Endothelial cell of umbilical vein (primary cell): ENCODE data around the gene SERPINA1. TPM values are rescaled to one million over a fixed set of nuclear protein-coding genes. Genes with fewer than 3 reads are reported as not detected.

ENCODE experiments used
- BruUV-seq: library from RNA; stranded (reverse); fragments of 400-500 nt; replicated peaks from 2 replicates; lab custom pipeline; 2021; lab: Mats Ljungman, UMichigan
- CTCF ChIA-PET: fragments of 300-600, 350-600 bp; sonication (Branson Sonifier 250); formaldehyde crosslinking; loops from one replicate; lab custom pipeline; 2021; ENCODE audit warnings: antibody characterized with exemption, inconsistent platforms; lab: Charles Lee
- POLR2A ChIA-PET: fragments of 300-600, 350-600 bp; sonication (Branson Sonifier 250); formaldehyde crosslinking; loops from one replicate; lab custom pipeline; 2021; ENCODE audit warnings: antibody characterized with exemption, inconsistent platforms; lab: Charles Lee
- DNase-seq: peaks from one replicate; pipeline ENCODE4 v3.0.0-alpha.2; 2011; ENCODE audit warnings: low read depth, low spot score
- FAIRE-seq: peaks from 2 replicates; lab custom pipeline; 2011; peaks lifted over from hg19 to GRCh38; lab: Jason Lieb, UNC
- H2AFZ ChIP-seq: 2 replicates; pipeline ENCODE4 v1.6.0; 2012; ENCODE audit warnings: low read depth, low read length, control low read depth, inconsistent platforms
- H3K27ac ChIP-seq: 2 replicates; pipeline ENCODE4 v1.5.1; 2011; ENCODE audit warnings: low read depth, mild to moderate bottlenecking, control low read depth, low read length, moderate library complexity; ENCODE audit not compliant: insufficient read depth
- H3K27me3 ChIP-seq, 2 experiments: 2 replicates each; pipeline versions ENCODE4 v1.6.0 to v1.6.1; 2011; ENCODE audit warnings: low read length in 2 of 2, mixed read lengths in 1 of 2; ENCODE audit not compliant: control insufficient read depth in 2 of 2, insufficient read depth in 2 of 2
- H3K36me3 ChIP-seq, 2 experiments: 2 replicates in 1 of 2; 3 replicates in 1 of 2; pipeline ENCODE4 v1.5.1; 2011; ENCODE audit warnings: low read length in 2 of 2, mild to moderate bottlenecking in 1 of 2, moderate library complexity in 1 of 2; ENCODE audit not compliant: control insufficient read depth in 2 of 2, insufficient read depth in 2 of 2; ENCODE audit errors: extremely low read depth in 1 of 2
- H3K4me1 ChIP-seq: 3 replicates; pipeline ENCODE4 v1.5.1; 2011; ENCODE audit warnings: mild to moderate bottlenecking, low read length; ENCODE audit not compliant: control insufficient read depth, insufficient read depth; ENCODE audit errors: extremely low read depth
- H3K4me2 ChIP-seq: 2 replicates; pipeline ENCODE4 v1.6.1; 2011; ENCODE audit warnings: low read length, control low read depth, mixed read lengths; ENCODE audit not compliant: insufficient read depth
- H3K4me3 ChIP-seq, 3 experiments: fragments of 200-600 bp in 1 of 3; sonication (generic), shearing (Covaris generic) in 1 of 3; replicated peaks in 1 of 3; 2 replicates each; pipeline ENCODE4 v1.5.1; 2011 to 2016; ENCODE audit warnings: control low read depth in 3 of 3, low read length in 3 of 3, mild to moderate bottlenecking in 2 of 3, inconsistent platforms in 1 of 3, low read depth in 1 of 3, moderate library complexity in 1 of 3; ENCODE audit not compliant: insufficient read depth in 1 of 3
- H3K79me2 ChIP-seq: 2 replicates; pipeline ENCODE4 v1.6.0; 2012; ENCODE audit warnings: low read length, inconsistent platforms; ENCODE audit not compliant: control insufficient read depth, insufficient read depth
- H3K9ac ChIP-seq: replicated peaks from 2 replicates; pipeline ENCODE3; 2011; ENCODE audit warnings: low read length, control low read depth; ENCODE audit not compliant: insufficient read depth; ENCODE audit errors: extremely low read depth
- H3K9me1 ChIP-seq: replicated peaks from 3 replicates; pipeline ENCODE4 v1.6.0; 2011; ENCODE audit warnings: mild to moderate bottlenecking, low read length; ENCODE audit not compliant: control insufficient read depth, insufficient read depth; ENCODE audit errors: extremely low read depth
- H3K9me3 ChIP-seq: replicated peaks from 2 replicates; pipeline ENCODE4 v1.5.1; 2012; ENCODE audit warnings: low read length, inconsistent platforms; ENCODE audit not compliant: control insufficient read depth, insufficient read depth
- H4K20me1 ChIP-seq: replicated peaks from 2 replicates; pipeline ENCODE3; 2011; ENCODE audit warnings: mild to moderate bottlenecking, low read length; ENCODE audit not compliant: control insufficient read depth, insufficient read depth; ENCODE audit errors: extremely low read depth
- EZH2 ChIP-seq: IDR thresholded peaks from 2 replicates; pipeline ENCODE4 v1.6.1; 2012; ENCODE audit warnings: borderline replicate concordance, low read depth, mild to moderate bottlenecking, moderate library complexity, low read length, inconsistent platforms; ENCODE audit not compliant: severe bottlenecking
- FOS ChIP-seq: IDR thresholded peaks from 2 replicates; pipeline ENCODE4 v1.6.1; 2011; ENCODE audit warnings: mild to moderate bottlenecking, low read length, moderate library complexity, borderline replicate concordance; ENCODE audit not compliant: insufficient read depth
- GATA2 ChIP-seq: IDR thresholded peaks from 2 replicates; pipeline ENCODE4 v1.7.0; 2011; ENCODE audit warnings: low read depth, mild to moderate bottlenecking, moderate library complexity, mixed read lengths, low read length; ENCODE audit not compliant: insufficient read length, insufficient read depth
- JUN ChIP-seq: IDR thresholded peaks from 2 replicates; pipeline ENCODE4 v1.6.1; 2011; ENCODE audit warnings: borderline replicate concordance, low read depth; ENCODE audit not compliant: insufficient read length, insufficient read depth
- MYC ChIP-seq: IDR thresholded peaks from one replicate; pipeline ENCODE4 v1.6.1; 2011; ENCODE audit warnings: mild to moderate bottlenecking, low read depth, low read length
- POLR2A ChIP-seq: IDR thresholded peaks from 2 replicates; pipeline ENCODE4 v1.6.1; 2012; ENCODE audit warnings: low read depth, mild to moderate bottlenecking, control low read depth, low read length
- POLR2AphosphoS5 ChIP-seq: IDR thresholded peaks from 2 replicates; pipeline ENCODE4 v1.6.1; 2012; ENCODE audit warnings: low read depth, mild to moderate bottlenecking, control low read depth, low read length, moderate library complexity; ENCODE audit not compliant: insufficient read depth
- dilution Hi-C: fragments of 300-500 bp; cut with MboI; formaldehyde crosslinking; loops from one replicate; pipeline ENCODE4 v1.15.0; 2019; ENCODE audit warnings: low sequenced_read_pairs; ENCODE audit not compliant: extremely low pct_ligation_motif_present
- intact Hi-C: fragments of 100-400 bp; cut with micrococcal nuclease; formaldehyde crosslinking; loops from one replicate; pipeline ENCODE4 v1.10.0; 2022
- polyA plus RNA-seq, 4 experiments: library from polyadenylated mRNA; depleted of rRNA in 3 of 4; stranded (reverse) in 3 of 4; unstranded in 1 of 4; fragments of >200 nt; gene quantifications; 2 replicates each; pipeline versions ENCODE4 v1.2.1 to v1.2.3, GENCODE V29; 2011 to 2012; ENCODE audit warnings: missing spikeins in 1 of 4
- total RNA-seq: library from RNA; stranded (reverse); gene quantifications from 2 replicates; pipeline ENCODE4 v1.2.3, GENCODE V29; 2021
- TF ChIP-seq, protein P1 (sequence below), 2 donors: IDR thresholded peaks; 1 replicate in 1 of 2; 2 replicates in 1 of 2; pipeline ENCODE4 v1.5.1; 2011; ENCODE audit warnings: low read length in 2 of 2, mild to moderate bottlenecking in 2 of 2, moderate library complexity in 2 of 2, control low read depth in 1 of 2, inconsistent platforms in 1 of 2, low read depth in 1 of 2; ENCODE audit not compliant: insufficient read depth in 1 of 2; ENCODE audit errors: extremely low read depth in 1 of 2
- TF ChIP-seq, protein P2 (sequence below): IDR thresholded peaks from 2 replicates; pipeline ENCODE4 v1.6.1; 2011; ENCODE audit not compliant: insufficient read depth, insufficient read length

SERPINA1 gene
- total and polyA plus RNA-seq, 2 donors (not counting 3 experiments of a cell fraction or from before 2014, with no cell fraction given), result not detected

DNA sequence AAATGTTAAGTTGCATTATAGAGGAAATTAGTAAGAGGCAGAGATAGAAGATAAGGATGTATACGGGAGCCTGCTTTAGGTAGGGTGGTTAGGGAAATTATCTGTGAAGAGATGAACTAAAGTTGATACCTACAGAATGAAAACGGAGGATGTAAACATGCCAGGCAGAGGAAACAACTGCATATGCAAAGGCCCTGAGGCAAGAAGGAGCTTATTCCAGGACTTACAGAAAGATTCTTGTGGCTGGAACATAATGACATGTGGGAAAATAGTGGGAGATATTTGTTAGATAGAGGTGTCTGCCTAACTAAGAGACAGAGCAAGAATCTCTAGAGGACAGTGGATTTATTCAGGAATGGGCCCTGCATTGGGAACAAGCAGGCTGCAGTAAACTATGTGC is 16.2 kb upstream of the SERPINA1 start:
- ChIA-PET POLR2A (no interaction called here), CTCF (no interaction called here)
- Histone ChIP-seq H3K27ac (no peak overlapping the region), H3K4me1 (no peaks in the 10 kb centered on the region), H3K79me2 (no peaks in the 10 kb centered on the region), H3K9ac (no peak overlapping the region), H3K27me3 (no peaks in the 10 kb centered on the region), H4K20me1 (no peaks in the 10 kb centered on the region), H3K4me3 (no peak overlapping the region), H3K9me1 (no peaks in the 10 kb centered on the region), H3K36me3 (no peaks in the 10 kb centered on the region), H2AFZ (no peak overlapping the region), H3K4me2 (no peak overlapping the region), H3K9me3 (no peaks in the 10 kb centered on the region)
- BruUV-seq, result no TSS peak
- intact Hi-C loops (no loop called here), dilution Hi-C loops (no loop called here)
- TF ChIP-seq, protein P1, sequence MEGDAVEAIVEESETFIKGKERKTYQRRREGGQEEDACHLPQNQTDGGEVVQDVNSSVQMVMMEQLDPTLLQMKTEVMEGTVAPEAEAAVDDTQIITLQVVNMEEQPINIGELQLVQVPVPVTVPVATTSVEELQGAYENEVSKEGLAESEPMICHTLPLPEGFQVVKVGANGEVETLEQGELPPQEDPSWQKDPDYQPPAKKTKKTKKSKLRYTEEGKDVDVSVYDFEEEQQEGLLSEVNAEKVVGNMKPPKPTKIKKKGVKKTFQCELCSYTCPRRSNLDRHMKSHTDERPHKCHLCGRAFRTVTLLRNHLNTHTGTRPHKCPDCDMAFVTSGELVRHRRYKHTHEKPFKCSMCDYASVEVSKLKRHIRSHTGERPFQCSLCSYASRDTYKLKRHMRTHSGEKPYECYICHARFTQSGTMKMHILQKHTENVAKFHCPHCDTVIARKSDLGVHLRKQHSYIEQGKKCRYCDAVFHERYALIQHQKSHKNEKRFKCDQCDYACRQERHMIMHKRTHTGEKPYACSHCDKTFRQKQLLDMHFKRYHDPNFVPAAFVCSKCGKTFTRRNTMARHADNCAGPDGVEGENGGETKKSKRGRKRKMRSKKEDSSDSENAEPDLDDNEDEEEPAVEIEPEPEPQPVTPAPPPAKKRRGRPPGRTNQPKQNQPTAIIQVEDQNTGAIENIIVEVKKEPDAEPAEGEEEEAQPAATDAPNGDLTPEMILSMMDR (IDR thresholded peaks at IDR 0.05; ENCODE audit: extremely low read depth in 1 of 2, insufficient read depth in 1 of 2, low read depth in 1 of 2, low read length in 2 of 2), result no peak
- TF ChIP-seq, protein P2, sequence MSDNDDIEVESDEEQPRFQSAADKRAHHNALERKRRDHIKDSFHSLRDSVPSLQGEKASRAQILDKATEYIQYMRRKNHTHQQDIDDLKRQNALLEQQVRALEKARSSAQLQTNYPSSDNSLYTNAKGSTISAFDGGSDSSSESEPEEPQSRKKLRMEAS, result no peak
- no peak for TF ChIP-seq EZH2
- TF ChIP-seq FOS, result no peak
- TF ChIP-seq GATA2, result no peak
- TF ChIP-seq POLR2AphosphoS5, result no peak
- no peak for TF ChIP-seq JUN
- TF ChIP-seq MYC, result no peak
- no peak for TF ChIP-seq POLR2A
- DNase-seq, result no peak
- no peak for FAIRE-seq
